ENCODE measurements around the gene TNFSF10. TPM values are rescaled to one million over a fixed set of nuclear protein-coding genes. Genes with fewer than 3 reads are reported as not detected.

Gene TNFSF10
- polyA plus RNA-seq, 2 of the 4 experiments (the other 2 are of a cell fraction) = 0.48 to 0.92 TPM

DNA sequence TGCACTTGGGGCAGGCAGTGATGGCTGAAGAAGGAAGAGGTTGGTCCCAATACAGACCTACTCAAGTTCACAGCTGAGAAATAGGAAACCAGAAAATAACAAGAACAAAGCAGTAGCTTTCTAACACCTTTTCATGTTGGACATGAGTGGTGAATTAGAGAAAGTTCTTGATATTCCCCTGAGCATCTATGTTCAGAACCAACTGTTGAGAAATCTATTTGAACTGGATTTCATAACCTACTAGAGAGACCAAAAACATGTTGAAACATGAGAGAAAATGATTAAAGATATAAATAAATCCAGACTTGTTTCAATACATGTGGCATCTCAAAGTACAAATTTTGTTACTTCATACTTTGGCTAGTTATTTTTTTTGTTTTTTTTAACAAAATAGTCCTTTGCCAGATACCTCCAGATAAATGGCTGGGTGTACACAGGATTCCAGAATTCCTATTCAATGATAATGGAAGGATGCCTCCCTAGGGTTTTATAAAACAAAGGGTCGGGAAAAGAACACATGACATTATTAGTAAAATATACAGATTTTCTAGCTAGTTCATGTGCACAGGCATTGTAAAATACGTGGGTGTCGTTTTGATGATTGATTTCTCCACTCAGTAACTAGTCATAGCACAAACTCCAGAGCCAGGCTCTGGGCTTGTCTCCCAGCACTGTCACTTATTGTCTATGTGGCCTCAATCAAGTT, 34.4 kb upstream of the TNFSF10 start:
- no peak overlapping the region; a peak in 1 of 6 replicates for H3K27ac ChIP-seq
- POLR2A ChIA-PET = no interaction called here
- WGBS (ENCODE audit: missing lambda C conversion rate) = 70% methylated on average over 3 of the region's 3 CpGs

DNA sequence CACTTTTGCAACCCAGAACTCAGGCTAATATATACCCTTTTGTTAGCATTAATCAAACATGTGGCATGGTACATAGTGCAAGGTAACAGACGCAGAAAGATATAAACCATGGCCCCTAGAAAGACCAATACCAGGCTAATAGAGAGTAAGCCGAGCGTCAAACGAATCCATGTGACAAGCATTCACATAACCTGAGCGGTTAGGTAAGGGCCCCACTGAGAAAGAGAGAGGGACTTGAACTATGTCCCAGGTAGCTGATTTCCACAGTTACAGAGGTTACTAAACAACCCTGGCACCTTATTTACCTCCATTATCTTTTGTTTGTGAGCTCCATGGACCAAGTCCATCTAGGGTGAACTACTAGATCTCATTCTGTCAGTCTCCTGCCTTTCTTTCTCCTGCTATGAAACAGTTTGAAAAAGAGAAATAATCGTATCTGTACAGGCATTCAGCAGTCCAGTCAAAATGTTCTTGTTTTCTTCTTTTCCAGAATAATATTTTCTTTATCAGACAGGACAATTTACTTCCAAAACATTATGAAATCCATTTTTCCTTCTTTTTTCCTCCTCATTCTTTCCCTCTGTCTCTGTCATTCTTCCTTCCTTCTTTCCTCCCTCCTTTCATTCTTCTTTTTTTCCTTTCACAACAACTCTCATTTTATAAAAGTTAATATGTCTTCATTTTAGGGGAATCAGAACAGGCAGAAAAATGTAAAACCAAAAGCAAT, 30.5 kb upstream of the TNFSF10 start:
- 80% methylated on average over 6 of the region's 6 CpGs for WGBS (ENCODE audit: missing lambda C conversion rate)
- DNase-seq (ENCODE audit: low read depth in 1 of 2, low spot score in 1 of 2) (no peak), FAIRE-seq (no peak), ATAC-seq (no peak)
- H3K9me3 ChIP-seq = no peaks in the 10 kb centered on the region
- H3K27ac ChIP-seq = no peak overlapping the region
- no peak overlapping the region for H3K4me2 ChIP-seq
- ChIA-PET CTCF (no interaction called here), POLR2A (no interaction called here)
- TF ChIP-seq USF2 (IDR thresholded peaks at IDR 0.05) (no peak), FOSL2 (IDR thresholded peaks at IDR 0.05) (no peak), FOSL2 (CRISPR knock-in tag; IDR thresholded peaks at IDR 0.05) (no peak), BHLHE40 (IDR thresholded peaks at IDR 0.05; ENCODE audit: low read depth, low read length) (no peak), HOXB13 (CRISPR knock-in tag; IDR thresholded peaks at IDR 0.05; ENCODE audit: low read depth) (no peak), RAD21 (conservative IDR thresholded peaks at IDR 0.05 in 1 of 2, IDR thresholded peaks at IDR 0.05 in 1 of 2) (no peak), RARB (CRISPR knock-in tag; IDR thresholded peaks at IDR 0.05) (no peak), HOXB5 (CRISPR knock-in tag; IDR thresholded peaks at IDR 0.05) (no peak), ZNF302 (CRISPR knock-in tag; IDR thresholded peaks at IDR 0.05) (no peak), MAFK (IDR thresholded peaks at IDR 0.05; ENCODE audit: partially characterized antibody) (no peak)
- H3K4me3 ChIP-seq = no peak overlapping the region
- H3K4me1 ChIP-seq = peaks cover 21% of the 10 kb centered on the region; the same call in 1 of the 3 replicates

More for the DNA sequence above, 34.4 kb upstream of the TNFSF10 start:
- peaks cover 28% of the 10 kb centered on the region for H3K4me1 ChIP-seq
- FAIRE-seq (no peak), DNase-seq (ENCODE audit: low read depth in 1 of 2, low spot score in 1 of 2) (no peak), ATAC-seq (no peak)
- H3K4me2 ChIP-seq = no peak overlapping the region
- H3K9me3 ChIP-seq = no peaks in the 10 kb centered on the region
- no peak overlapping the region for H3K4me3 ChIP-seq
- TF ChIP-seq EHF (CRISPR knock-in tag; IDR thresholded peaks at IDR 0.05) = no peak
- TF ChIP-seq CHD2 (IDR thresholded peaks at IDR 0.05; ENCODE audit: low read length, partially characterized antibody) = no peak
- no peak for TF ChIP-seq PHF8 (IDR thresholded peaks at IDR 0.05; ENCODE audit: borderline replicate concordance, low read depth)
- TF ChIP-seq ZSCAN20 (CRISPR knock-in tag; IDR thresholded peaks at IDR 0.05) = no peak
- CTCF ChIA-PET = interaction anchor here (1.9 kb wide), 1 partner anchor 39 kb away, joined by 6 read pairs; no protein-coding TSS in a partner anchor

GRCh38 chr3:172552607-172553006, 29.4 kb upstream of the TNFSF10 start:
- H3K27ac ChIP-seq = no peak overlapping the region
- DNase-seq (ENCODE audit: low read depth in 1 of 2, low spot score in 1 of 2) (no peak), FAIRE-seq (no peak), ATAC-seq (no peak)
- ChIA-PET POLR2A (no interaction called here), CTCF (no interaction called here)
- H3K4me2 ChIP-seq = no peak overlapping the region
- H3K4me1 ChIP-seq = peaks cover 21% of the 10 kb centered on the region; the same call in 1 of the 3 replicates
- no peak overlapping the region for H3K4me3 ChIP-seq
- H3K9me3 ChIP-seq = no peaks in the 10 kb centered on the region
- no peak for TF ChIP-seq TP53 (CRISPR knock-in tag; IDR thresholded peaks at IDR 0.05)
- no peak for TF ChIP-seq ZNF302 (CRISPR knock-in tag; IDR thresholded peaks at IDR 0.05)
- no peak for TF ChIP-seq EHMT2 (IDR thresholded peaks at IDR 0.05; ENCODE audit: low read depth)
- TF ChIP-seq JUN (IDR thresholded peaks at IDR 0.05) = no peak
- TF ChIP-seq, protein P1, sequence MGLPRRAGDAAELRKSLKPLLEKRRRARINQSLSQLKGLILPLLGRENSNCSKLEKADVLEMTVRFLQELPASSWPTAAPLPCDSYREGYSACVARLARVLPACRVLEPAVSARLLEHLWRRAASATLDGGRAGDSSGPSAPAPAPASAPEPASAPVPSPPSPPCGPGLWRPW (IDR thresholded peaks at IDR 0.05) = no peak
- no peak for TF ChIP-seq FOSB (CRISPR knock-in tag; IDR thresholded peaks at IDR 0.05)
- TF ChIP-seq KDM5A (IDR thresholded peaks at IDR 0.05) = no peak
- no peak for TF ChIP-seq CEBPB (IDR thresholded peaks at IDR 0.05)
- TF ChIP-seq ZC3H11A (IDR thresholded peaks at IDR 0.05) = no peak
- TF ChIP-seq EHF (CRISPR knock-in tag; IDR thresholded peaks at IDR 0.05) = no peak
- TF ChIP-seq POLR2AphosphoS2 (conservative IDR thresholded peaks at IDR 0.05; ENCODE audit: low read length) = no peak
- TF ChIP-seq NFE2L2 (conservative IDR thresholded peaks at IDR 0.05; ENCODE audit: low read length) = no peak
- TF ChIP-seq, protein P2, sequence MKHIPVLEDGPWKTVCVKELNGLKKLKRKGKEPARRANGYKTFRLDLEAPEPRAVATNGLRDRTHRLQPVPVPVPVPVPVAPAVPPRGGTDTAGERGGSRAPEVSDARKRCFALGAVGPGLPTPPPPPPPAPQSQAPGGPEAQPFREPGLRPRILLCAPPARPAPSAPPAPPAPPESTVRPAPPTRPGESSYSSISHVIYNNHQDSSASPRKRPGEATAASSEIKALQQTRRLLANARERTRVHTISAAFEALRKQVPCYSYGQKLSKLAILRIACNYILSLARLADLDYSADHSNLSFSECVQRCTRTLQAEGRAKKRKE (CRISPR knock-in tag; IDR thresholded peaks at IDR 0.05; ENCODE audit: low read depth) = no peak
- no peak for TF ChIP-seq HOXB13 (CRISPR knock-in tag; IDR thresholded peaks at IDR 0.05; ENCODE audit: low read depth)

Data from A549 (cell line).